Fibroblast of skin of abdomen (primary cell): ENCODE results near the gene ACHE.

Source experiments
- DNase-seq: peaks from one replicate; pipeline ENCODE4 v3.0.0-alpha.2; 2013

Gene ACHE

GRCh38 chr7:100884736-100885439 lies 10.8 kb downstream of the ACHE start:
- no peak for DNase-seq

GRCh38 chr7:100882785-100883526 lies 12.7 kb downstream of the ACHE start:
- DNase-seq: no peak

GRCh38 chr7:100882201-100882600 lies 13.5 kb downstream of the ACHE start:
- no peak for DNase-seq

GRCh38 chr7:100881136-100881535 lies 14.6 kb downstream of the ACHE start:
- no peak for DNase-seq

GRCh38 chr7:100880645-100881044 lies 15.0 kb downstream of the ACHE start:
- DNase-seq: no peak

GRCh38 chr7:100879685-100880261 lies 15.9 kb downstream of the ACHE start:
- DNase-seq: no peak

GRCh38 chr7:100878685-100879084 lies 17.0 kb downstream of the ACHE start:
- no peak for DNase-seq

- no peak for DNase-seq
Observed at GRCh38 chr7:100878013-100878412, 17.7 kb downstream of the ACHE start.

GRCh38 chr7:100875356-100875751 lies 20.3 kb downstream of the ACHE start:
- DNase-seq: no peak

GRCh38 chr7:100874577-100875355 lies 20.9 kb downstream of the ACHE start, which contains the start of gene SRRT:
Gene SRRT, plus strand, starts transcription at chr7:100875103. Its CDS starts 488 bp downstream, at chr7:100875591.
- peak; percentile 98 for DNase-seq

GRCh38 chr7:100874300-100874576 lies 21.4 kb downstream of the ACHE start:
- no peak for DNase-seq

- no peak for DNase-seq
Observed at GRCh38 chr7:100873599-100874299, 21.9 kb downstream of the ACHE start.

- DNase-seq: no peak
Observed at GRCh38 chr7:100867776-100868485, 27.8 kb downstream of the ACHE start.

GRCh38 chr7:100867040-100867775 lies 28.5 kb downstream of the ACHE start, which contains the start of gene TRIP6:
Gene TRIP6, plus strand, starts transcription at chr7:100867387. Its CDS starts 111 bp downstream, at chr7:100867498.
- DNase-seq: peak; percentile 98

- DNase-seq: no peak
Observed at GRCh38 chr7:100866729-100867039, 29.0 kb downstream of the ACHE start.

- no peak for DNase-seq
Observed at GRCh38 chr7:100865938-100866728, 29.6 kb downstream of the ACHE start.

- no peak for DNase-seq
Observed at GRCh38 chr7:100865372-100865911, 30.2 kb downstream of the ACHE start.

GRCh38 chr7:100864263-100864845 lies 31.3 kb downstream of the ACHE start:
- no peak for DNase-seq

GRCh38 chr7:100863406-100863950 lies 32.2 kb downstream of the ACHE start:
- no peak for DNase-seq
